Hepatocyte (in vitro differentiated cells): ENCODE results near the gene MAD1L1. TPM values are rescaled to one million over a fixed set of nuclear protein-coding genes. Genes with fewer than 3 reads are reported as not detected.
A peak's percentile ranks its signal among the peaks of the same experiment; 100 is the strongest.
"Not testable (repeated sequence)": the region's sequence is repeated elsewhere in the genome, so short reads cannot be mapped to it uniquely, and the experiment has no call there.

Experiments
- DNase-seq: peaks from one replicate; pipeline ENCODE4 v3.0.0-alpha.2; 2016; ENCODE audit warnings: low spot score
- H2AFZ ChIP-seq: fragments of 200-600 bp; sonication (generic); 2 replicates; pipeline ENCODE4 v1.6.0; 2016; ENCODE audit warnings: antibody characterized with exemption, mild to moderate bottlenecking
- H3K27ac ChIP-seq: fragments of 200-600 bp; sonication (generic); 2 replicates; pipeline ENCODE4 v1.5.1; 2016; ENCODE audit warnings: mild to moderate bottlenecking
- H3K27me3 ChIP-seq: fragments of 200-600 bp; sonication (generic); 2 replicates; pipeline ENCODE4 v1.6.1; 2016
- H3K36me3 ChIP-seq: fragments of 200-600 bp; sonication (generic); replicated peaks from 2 replicates; pipeline ENCODE4 v1.5.1; 2016; ENCODE audit warnings: low read depth; ENCODE audit not compliant: insufficient read depth
- H3K4me1 ChIP-seq: fragments of 200-600 bp; sonication (generic); 2 replicates; pipeline ENCODE4 v1.5.1; 2016; ENCODE audit warnings: mild to moderate bottlenecking, moderate library complexity; ENCODE audit not compliant: insufficient read depth
- H3K4me2 ChIP-seq: fragments of 200-600 bp; sonication (generic); 2 replicates; pipeline ENCODE4 v1.6.0; 2016
- H3K4me3 ChIP-seq: fragments of 200-600 bp; sonication (generic); 2 replicates; pipeline ENCODE4 v1.5.1; 2016; ENCODE audit warnings: mild to moderate bottlenecking
- H3K79me2 ChIP-seq: fragments of 200-600 bp; sonication (generic); 2 replicates; pipeline ENCODE4 v1.6.0; 2017; ENCODE audit warnings: mild to moderate bottlenecking
- H3K9me2 ChIP-seq: fragments of 200-600 bp; sonication (generic); replicated peaks from 2 replicates; pipeline ENCODE4 v1.6.0; 2017; ENCODE audit warnings: mild to moderate bottlenecking; ENCODE audit not compliant: insufficient read depth
- H3K9me3 ChIP-seq: fragments of 200-600 bp; sonication (generic); 2 replicates; pipeline ENCODE4 v1.5.1; 2016; ENCODE audit warnings: low read depth, mild to moderate bottlenecking
- H4K20me1 ChIP-seq: fragments of 200-600 bp; sonication (generic); 2 replicates; pipeline ENCODE4 v1.6.0; 2016; ENCODE audit warnings: mild to moderate bottlenecking; ENCODE audit not compliant: insufficient read depth, poor library complexity, severe bottlenecking
- CTCF ChIP-seq: fragments of 200-600 bp; sonication (generic); IDR thresholded peaks from 2 replicates; pipeline ENCODE4 v1.5.1; 2016; ENCODE audit warnings: antibody characterized with exemption, mild to moderate bottlenecking; ENCODE audit not compliant: poor library complexity
- EZH2 ChIP-seq: fragments of 200-600 bp; sonication (generic); IDR thresholded peaks from 2 replicates; pipeline ENCODE4 v1.6.1; 2016; ENCODE audit warnings: antibody characterized with exemption, mild to moderate bottlenecking, borderline replicate concordance
- EZH2phosphoT487 ChIP-seq: fragments of 200-600 bp; sonication (generic); IDR thresholded peaks from one replicate; pipeline ENCODE4 v1.6.1; 2018; ENCODE audit warnings: antibody characterized with exemption, mild to moderate bottlenecking, low read depth, moderate library complexity; ENCODE audit not compliant: unreplicated experiment, severe bottlenecking
- WGBS: methylation state at CpG from one replicate; pipeline ENCODE4 v1.1.6; 2016; ENCODE audit warnings: low lambda C conversion rate; ENCODE audit errors: missing lambda C conversion rate; 5-methylcytosine and 5-hydroxymethylcytosine counted together
- polyA plus RNA-seq: library from polyadenylated mRNA; unstranded; fragments of >200 nt; fragmentation: Nextera tagmentation; extraction: Ambion mirVana; gene quantifications from 2 replicates; pipeline ENCODE4 v1.2.1, GENCODE V29; 2016
- total RNA-seq: library from RNA; depleted of rRNA; stranded (reverse); fragments of >200 nt; gene quantifications from 2 replicates; pipeline ENCODE4 v1.2.3, GENCODE V29; 2014

Gene MAD1L1
- total and polyA plus RNA-seq, 2 experiments from 2014 or later = 30.7 to 31.0 TPM

- Histone ChIP-seq H3K36me3 (no peaks in the 10 kb centered on the region), H3K27ac (no peak overlapping the region), H3K9me3 (no peaks in the 10 kb centered on the region), H3K79me2 (peaks cover 1% of the 10 kb centered on the region), H3K4me2 (no peak overlapping the region), H3K9me2 (no peaks in the 10 kb centered on the region), H4K20me1 (no peaks in the 10 kb centered on the region), H3K4me1 (peaks cover 18% of the 10 kb centered on the region), H3K4me3 (no peak overlapping the region), H3K27me3 (no peaks in the 10 kb centered on the region), H2AFZ (no peak overlapping the region)
- no peak for DNase-seq
- no peak for TF ChIP-seq CTCF
- TF ChIP-seq EZH2 = no peak
- no peak for TF ChIP-seq EZH2phosphoT487
- WGBS = 92% methylated on average over 5 of the region's 5 CpGs
Measured at GRCh38 chr7:2164646-2165045, 68.1 kb downstream of the MAD1L1 start.

- Histone ChIP-seq H3K4me2 (no peak overlapping the region), H3K79me2 (peaks cover 4% of the 10 kb centered on the region), H3K9me3 (no peaks in the 10 kb centered on the region), H3K27me3 (no peaks in the 10 kb centered on the region), H3K36me3 (no peaks in the 10 kb centered on the region), H3K4me1 (peaks cover 18% of the 10 kb centered on the region), H4K20me1 (no peaks in the 10 kb centered on the region), H2AFZ (no peak overlapping the region), H3K27ac (peak overlapping the region; percentile 51), H3K4me3 (no peak overlapping the region), H3K9me2 (no peaks in the 10 kb centered on the region)
- DNase-seq = no peak
- TF ChIP-seq EZH2 = no peak
- no peak for TF ChIP-seq EZH2phosphoT487
- TF ChIP-seq CTCF = no peak
- WGBS = 74% methylated on average over 22 of the region's 22 CpGs
Measured at GRCh38 chr7:2163600-2164555, 68.9 kb downstream of the MAD1L1 start.

GRCh38 chr7:2162959-2163358 is 69.8 kb downstream of the MAD1L1 start:
- H3K4me1 ChIP-seq = peaks cover 26% of the 10 kb centered on the region
- no peaks in the 10 kb centered on the region for H3K9me2 ChIP-seq
- no peak for DNase-seq
- H3K27ac ChIP-seq = peak overlapping the region; percentile 8
- WGBS = 67% methylated on average over 4 of the region's 4 CpGs
- TF ChIP-seq EZH2phosphoT487 (no peak), EZH2 (no peak), CTCF (no peak)
- no peaks in the 10 kb centered on the region for H3K9me3 ChIP-seq
- H2AFZ ChIP-seq = no peak overlapping the region
- H3K79me2 ChIP-seq = peaks cover 4% of the 10 kb centered on the region
- H3K36me3 ChIP-seq = no peaks in the 10 kb centered on the region
- H3K27me3 ChIP-seq = no peaks in the 10 kb centered on the region
- H4K20me1 ChIP-seq = no peaks in the 10 kb centered on the region
- H3K4me3 ChIP-seq = no peak overlapping the region
- H3K4me2 ChIP-seq = no peak overlapping the region

GRCh38 chr7:2162004-2162902 is 70.5 kb downstream of the MAD1L1 start:
- H3K79me2 ChIP-seq, H3K36me3 ChIP-seq, H3K9me2 ChIP-seq, H2AFZ ChIP-seq, H3K9me3 ChIP-seq, DNase-seq, H3K4me2 ChIP-seq, H3K27me3 ChIP-seq, H4K20me1 ChIP-seq, H3K4me3 ChIP-seq: not testable (repeated sequence)
- peak overlapping the region; percentile 32 for H3K27ac ChIP-seq
- 54% methylated on average over 10 of the region's 17 CpGs for WGBS
- H3K4me1 ChIP-seq = peaks cover 32% of the 10 kb centered on the region
